Activated CD4-positive, alpha-beta T cell treated with anti-CD3 and anti-CD28 coated beads, Interleukin-2, amount 10 ng/mL, durations not matched to agents 7 days and 5 days (primary cell): ENCODE results near the gene RAD51B. TPM values are rescaled to one million over a fixed set of nuclear protein-coding genes. Genes with fewer than 3 reads are reported as not detected.
"Not testable (repeated sequence)": the region's sequence is repeated elsewhere in the genome, so short reads cannot be mapped to it uniquely, and the experiment has no call there.

Experiments
- CTCF ChIA-PET: fragments of 350-600 bp; sonication (Branson Sonifier 250); formaldehyde crosslinking; loops from one replicate; lab custom pipeline; 2021; ENCODE audit warnings: antibody characterized with exemption; lab: Charles Lee
- POLR2A ChIA-PET: fragments of 350-600 bp; sonication (Branson Sonifier 250); formaldehyde crosslinking; loops from one replicate; lab custom pipeline; 2021; ENCODE audit warnings: antibody characterized with exemption; lab: Charles Lee
- DNase-seq: peaks from one replicate; pipeline ENCODE4 v3.0.0-alpha.2; 2020
- H3K27ac Mint-ChIP-seq: one replicate; pipeline ENCODE4 v1.8.0; 2021; ENCODE audit warnings: mild to moderate bottlenecking, moderate library complexity, mixed read lengths
- H3K27me3 Mint-ChIP-seq: one replicate; pipeline ENCODE4 v1.8.0; 2021; ENCODE audit warnings: mixed read lengths
- H3K36me3 Mint-ChIP-seq: one replicate; pipeline ENCODE4 v1.8.0; 2021; ENCODE audit warnings: low read depth, mixed read lengths
- H3K4me1 Mint-ChIP-seq: one replicate; pipeline ENCODE4 v1.8.0; 2021; ENCODE audit warnings: mixed read lengths
- H3K4me3 Mint-ChIP-seq: one replicate; pipeline ENCODE4 v1.8.0; 2021; ENCODE audit warnings: mild to moderate bottlenecking, moderate library complexity, mixed read lengths
- H3K9me3 Mint-ChIP-seq: one replicate; pipeline ENCODE4 v1.8.0; 2021; ENCODE audit warnings: mixed read lengths
- total RNA-seq, 2 experiments: library from RNA; stranded (reverse); gene quantifications; one replicate each; pipeline ENCODE4 v1.2.3, GENCODE V29; 2021

The RAD51B gene
- total RNA-seq, 2 experiments from 2014 or later: 20.6 to 30.3 TPM

DNA sequence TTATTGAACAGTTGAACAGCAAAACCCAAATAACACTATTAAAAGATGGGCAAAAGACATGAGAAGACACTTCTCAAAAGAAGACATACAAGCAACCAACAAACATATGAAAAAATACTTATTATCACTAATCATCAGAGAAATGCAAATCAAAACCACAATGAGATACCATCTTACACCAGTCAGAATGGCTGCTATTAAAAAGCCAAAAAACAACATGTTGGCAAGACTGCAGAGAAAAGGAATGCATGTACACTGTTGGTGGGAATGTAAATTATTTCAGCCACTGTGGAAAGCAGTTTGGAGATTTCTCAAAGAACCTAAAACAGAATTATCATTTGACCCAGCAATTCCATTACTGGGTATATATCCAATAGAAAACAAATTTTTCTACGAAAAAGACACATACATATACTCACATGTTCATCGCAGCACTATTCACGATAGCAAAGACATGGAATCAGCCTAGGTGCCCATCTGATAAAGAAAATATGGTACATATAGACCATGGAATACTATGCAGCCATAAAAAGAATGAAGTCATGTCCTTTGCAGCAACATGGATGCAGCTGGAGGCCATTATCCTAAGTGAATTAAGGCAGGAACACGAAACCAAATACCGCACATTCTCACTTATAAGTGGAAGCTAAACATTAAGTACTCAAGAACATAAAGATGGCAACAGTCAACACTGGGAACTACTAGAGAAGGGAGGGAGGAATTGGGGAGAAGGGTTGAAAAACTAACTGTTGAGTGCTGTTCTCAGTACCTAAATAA is 367.1 kb downstream of the RAD51B start:
- H3K36me3 Mint-ChIP-seq, DNase-seq, H3K4me3 Mint-ChIP-seq, H3K9me3 Mint-ChIP-seq, H3K27ac Mint-ChIP-seq, POLR2A ChIA-PET, H3K27me3 Mint-ChIP-seq, CTCF ChIA-PET: not testable (repeated sequence)
- H3K4me1 Mint-ChIP-seq: peaks cover 22% of the 10 kb centered on the region

DNA sequence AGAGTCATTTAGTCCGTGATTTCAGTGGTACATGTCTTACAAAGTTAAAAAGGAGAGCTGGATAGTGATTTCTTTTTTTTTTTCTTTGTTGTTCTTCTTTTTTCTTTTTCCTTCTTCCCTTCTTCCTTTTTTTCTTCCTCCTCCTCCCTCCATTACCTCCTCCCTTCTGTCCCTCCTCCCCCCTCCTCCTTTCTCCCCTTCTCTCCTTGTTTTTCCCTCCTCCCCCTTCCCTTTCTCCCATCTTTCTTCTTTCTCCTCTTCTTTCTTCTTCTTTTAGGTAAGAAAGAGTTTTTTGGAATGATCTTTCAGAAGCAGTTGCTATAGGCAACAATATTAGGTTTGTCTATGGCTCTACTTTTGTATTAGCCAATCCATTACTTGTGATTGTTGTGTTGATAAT is 368.6 kb downstream of the RAD51B start:
- DNase-seq: no peak
- Mint-ChIP-seq H3K4me3 (no peak overlapping the region), H3K4me1 (peaks cover 7% of the 10 kb centered on the region), H3K27me3 (no peaks in the 10 kb centered on the region), H3K36me3 (no peaks in the 10 kb centered on the region), H3K27ac (no peak overlapping the region), H3K9me3 (peaks cover 2% of the 10 kb centered on the region)
- CTCF ChIA-PET: no interaction called here
- POLR2A ChIA-PET: no interaction called here

DNA sequence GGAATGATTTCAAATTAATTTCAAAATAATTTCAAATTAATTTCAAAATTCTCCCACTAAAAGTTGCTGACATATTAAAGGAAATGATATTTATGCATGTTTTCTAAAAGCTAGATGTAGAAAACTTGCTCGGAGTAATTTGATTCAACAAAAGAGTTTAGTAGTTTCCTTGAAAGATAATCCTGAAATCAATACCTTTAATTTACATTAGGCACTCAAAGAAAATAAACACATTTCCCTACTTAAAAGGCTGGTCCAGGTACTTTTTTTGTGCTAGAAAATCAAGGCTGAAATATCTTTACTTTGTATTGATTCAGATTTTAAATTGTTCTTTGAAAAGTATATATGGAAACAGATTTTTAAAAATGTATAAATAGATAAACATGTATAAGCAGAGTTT is 370.5 kb downstream of the RAD51B start:
- CTCF ChIA-PET: no interaction called here
- peaks cover 4% of the 10 kb centered on the region for H3K4me1 Mint-ChIP-seq
- H3K9me3 Mint-ChIP-seq: peaks cover 2% of the 10 kb centered on the region
- no peak overlapping the region for H3K4me3 Mint-ChIP-seq
- H3K36me3 Mint-ChIP-seq: no peaks in the 10 kb centered on the region
- H3K27ac Mint-ChIP-seq: no peak overlapping the region
- no peaks in the 10 kb centered on the region for H3K27me3 Mint-ChIP-seq
- DNase-seq: no peak
- POLR2A ChIA-PET: no interaction called here

DNA sequence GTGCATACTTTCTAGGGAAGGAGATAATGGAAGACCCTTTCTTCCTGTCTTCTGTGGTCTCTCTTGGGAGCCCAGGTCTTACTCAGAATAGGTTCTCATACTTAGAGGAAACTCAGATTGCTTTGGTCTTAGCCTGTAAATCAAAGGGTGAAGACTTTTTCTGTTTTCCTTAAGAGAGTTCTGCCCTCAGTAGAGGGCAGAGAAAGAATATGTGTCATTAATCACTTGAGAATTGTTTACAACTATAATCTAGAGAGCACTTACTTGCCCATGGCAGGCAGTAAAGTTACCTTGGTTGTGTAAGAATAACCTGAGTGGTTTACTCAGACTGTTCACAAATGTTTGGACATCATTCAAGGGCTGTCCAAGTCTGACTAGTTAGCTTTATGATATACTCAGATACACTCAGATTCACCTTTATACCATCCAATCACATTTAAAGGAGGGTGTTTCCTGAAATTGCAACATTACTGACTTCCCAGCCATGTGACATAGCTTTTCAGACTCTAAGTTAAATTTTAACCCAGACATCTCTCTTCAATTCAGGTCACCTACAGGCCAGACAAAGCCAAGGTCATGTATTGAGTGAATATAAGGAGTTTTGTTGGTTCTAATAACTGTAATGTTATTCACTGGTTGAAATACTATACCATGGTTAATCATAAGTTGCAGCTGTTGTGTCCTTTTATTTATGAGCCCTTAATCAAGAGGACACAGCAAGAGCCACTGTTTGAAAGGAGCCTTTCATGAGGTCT is 372.2 kb downstream of the RAD51B start:
- Mint-ChIP-seq H3K4me1 (no peaks in the 10 kb centered on the region), H3K27me3 (no peaks in the 10 kb centered on the region), H3K27ac (no peak overlapping the region), H3K36me3 (no peaks in the 10 kb centered on the region), H3K9me3 (no peaks in the 10 kb centered on the region), H3K4me3 (no peak overlapping the region)
- ChIA-PET CTCF (no interaction called here), POLR2A (no interaction called here)
- DNase-seq: no peak

DNA sequence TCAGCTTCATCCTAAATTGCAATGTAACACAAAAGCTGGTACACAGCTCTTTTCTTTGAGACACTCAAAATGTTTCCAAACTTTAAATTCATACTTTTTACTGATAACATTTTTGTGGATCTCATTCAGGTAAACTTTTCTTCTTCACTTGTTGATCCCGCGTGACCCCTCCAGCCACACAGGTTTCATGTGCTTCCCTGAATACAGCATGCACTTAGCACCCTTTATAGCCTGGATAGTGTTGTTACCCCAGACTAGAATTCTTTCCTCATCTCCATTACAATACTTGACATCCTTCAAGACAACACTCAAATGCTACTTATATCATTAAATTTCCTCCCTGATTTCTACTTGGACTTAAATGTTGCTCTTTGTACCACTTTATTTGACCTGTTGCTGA is 373.4 kb downstream of the RAD51B start:
- POLR2A ChIA-PET: no interaction called here
- Mint-ChIP-seq H3K27ac (no peak overlapping the region), H3K27me3 (no peaks in the 10 kb centered on the region), H3K36me3 (no peaks in the 10 kb centered on the region), H3K4me1 (no peaks in the 10 kb centered on the region), H3K9me3 (no peaks in the 10 kb centered on the region), H3K4me3 (no peak overlapping the region)
- no peak for DNase-seq
- CTCF ChIA-PET: no interaction called here

DNA sequence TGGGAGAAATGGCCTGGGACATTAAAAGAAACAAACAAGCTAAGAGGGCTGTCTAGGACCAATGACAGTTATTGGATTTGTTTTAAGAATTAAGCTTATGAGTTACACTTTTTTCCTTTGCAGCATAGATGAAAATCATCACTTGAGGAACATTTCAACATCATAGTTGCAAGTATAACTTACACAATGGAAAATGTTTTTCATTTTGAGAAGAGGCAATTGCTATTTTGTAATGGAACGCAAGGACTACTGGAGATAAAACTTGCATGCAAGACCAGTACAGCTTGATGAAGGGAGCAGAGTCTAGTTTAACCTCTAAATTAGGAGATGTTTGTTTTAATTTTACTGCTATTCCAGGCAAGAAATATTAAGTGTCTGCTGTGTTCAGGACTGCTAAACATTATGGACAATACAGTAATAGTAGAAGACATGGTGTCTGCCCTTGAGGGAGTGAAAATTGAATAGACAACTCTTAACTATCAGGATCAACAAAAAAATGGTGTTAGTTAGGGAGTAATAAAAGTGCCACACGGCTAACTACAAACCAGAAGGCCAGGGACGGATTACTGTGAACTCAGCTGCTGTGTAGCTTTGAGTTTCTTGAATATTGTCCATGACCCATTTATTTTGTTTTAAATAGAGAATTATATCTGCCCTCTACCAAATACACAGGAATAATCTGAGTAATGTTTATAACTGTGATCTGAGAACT is 374.5 kb downstream of the RAD51B start:
- DNase-seq: no peak
- Mint-ChIP-seq H3K9me3 (no peaks in the 10 kb centered on the region), H3K27me3 (no peaks in the 10 kb centered on the region), H3K36me3 (no peaks in the 10 kb centered on the region), H3K27ac (no peak overlapping the region), H3K4me1 (peaks cover 2% of the 10 kb centered on the region), H3K4me3 (no peak overlapping the region)
- POLR2A ChIA-PET: no interaction called here
- CTCF ChIA-PET: interaction anchor here (1.0 kb wide), 1 partner anchor 11 kb away, joined by 3 read pairs; no protein-coding TSS in a partner anchor

DNA sequence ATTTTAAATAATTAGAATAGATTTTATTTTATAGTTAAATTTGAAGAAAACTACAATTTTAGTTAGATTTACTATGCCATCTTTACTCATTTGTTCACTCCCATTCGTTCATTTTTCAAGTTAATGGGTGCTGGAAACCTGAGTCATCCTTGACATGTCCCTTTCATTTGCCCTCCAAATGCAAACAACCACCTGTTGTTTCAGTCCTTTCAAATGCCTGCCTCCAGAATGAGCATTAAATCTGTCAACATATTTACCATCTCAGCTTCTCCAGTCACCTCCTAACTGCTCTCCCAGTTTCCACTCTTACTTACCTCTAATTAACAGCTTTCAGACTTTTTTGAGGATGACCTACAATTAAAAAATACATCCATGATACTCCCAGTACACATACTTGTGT is 375.5 kb downstream of the RAD51B start:
- no peak overlapping the region for H3K27ac Mint-ChIP-seq
- ChIA-PET CTCF (no interaction called here), POLR2A (no interaction called here)
- no peak overlapping the region for H3K4me3 Mint-ChIP-seq
- no peaks in the 10 kb centered on the region for H3K36me3 Mint-ChIP-seq
- H3K4me1 Mint-ChIP-seq: peaks cover 12% of the 10 kb centered on the region
- no peaks in the 10 kb centered on the region for H3K9me3 Mint-ChIP-seq
- no peak for DNase-seq
- no peaks in the 10 kb centered on the region for H3K27me3 Mint-ChIP-seq

DNA sequence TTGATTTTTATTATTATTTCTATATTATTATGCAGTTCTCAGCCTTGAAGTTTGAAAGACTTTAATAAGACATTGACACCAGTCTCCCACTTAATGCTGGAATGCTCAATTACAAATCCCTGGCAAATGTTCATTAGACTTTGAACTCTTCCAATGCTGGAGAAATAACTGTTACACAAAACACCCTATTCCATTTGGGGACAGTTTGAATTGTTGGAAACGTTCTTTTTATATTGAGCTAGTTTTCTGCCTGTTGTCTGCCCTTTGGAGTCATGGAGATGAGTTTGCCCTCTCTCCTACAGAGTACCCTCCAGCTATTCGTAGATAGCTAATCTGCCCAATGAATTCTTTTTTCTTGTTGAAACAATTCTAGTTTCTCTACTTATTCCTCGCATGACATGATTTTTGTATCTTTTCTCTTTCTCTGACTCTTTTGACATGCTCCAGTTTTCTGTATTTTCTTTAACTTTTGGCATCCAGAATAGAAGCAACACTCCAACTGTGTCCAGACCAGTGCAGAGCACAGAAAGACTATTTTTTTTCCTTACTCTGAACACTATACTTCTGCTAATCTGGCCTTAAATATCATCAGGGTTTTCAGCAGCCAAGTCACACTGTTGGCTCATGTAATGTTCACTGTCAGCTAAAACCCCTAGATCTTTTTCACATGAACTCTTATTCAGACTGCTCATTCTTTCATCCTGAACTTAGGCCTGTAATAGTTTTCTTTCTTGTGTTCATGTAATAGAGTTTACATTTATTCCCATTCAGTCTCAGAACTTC is 379.3 kb downstream of the RAD51B start:
- Mint-ChIP-seq H3K27me3 (no peaks in the 10 kb centered on the region), H3K9me3 (no peaks in the 10 kb centered on the region), H3K27ac (no peak overlapping the region), H3K4me1 (peaks cover 12% of the 10 kb centered on the region), H3K36me3 (no peaks in the 10 kb centered on the region), H3K4me3 (no peak overlapping the region)
- no peak for DNase-seq
- CTCF ChIA-PET: no interaction called here
- POLR2A ChIA-PET: no interaction called here

DNA sequence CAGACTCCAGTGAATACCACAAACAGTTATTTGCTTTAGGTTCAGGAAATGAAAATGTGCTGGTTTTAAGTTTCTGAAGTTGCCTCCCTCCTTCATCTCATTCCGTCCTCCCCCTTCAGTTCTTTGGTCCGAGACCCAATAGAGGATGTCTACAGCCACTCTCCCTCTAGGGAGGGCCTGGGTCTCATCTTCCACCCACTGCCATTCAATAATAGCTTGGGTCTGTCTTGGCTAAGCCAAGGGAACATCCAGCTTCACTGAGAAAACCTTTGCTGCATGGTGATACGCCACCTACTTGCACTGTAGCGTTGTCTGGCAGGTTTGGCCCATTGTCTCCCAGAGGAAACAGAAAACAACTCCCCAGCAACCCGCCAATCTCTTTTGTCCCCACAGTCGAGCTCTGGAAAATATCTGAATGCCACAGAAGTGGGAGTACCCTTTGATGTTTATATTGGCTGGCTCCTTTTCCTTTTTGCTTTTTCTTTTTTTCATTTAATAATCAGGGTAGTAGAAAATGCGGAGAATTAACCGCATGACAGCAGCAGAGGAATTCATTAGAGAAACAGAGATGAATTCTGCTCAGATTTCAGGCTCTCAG is 380.1 kb downstream of the RAD51B start:
- Mint-ChIP-seq H3K4me3 (no peak overlapping the region), H3K27ac (no peak overlapping the region), H3K36me3 (no peaks in the 10 kb centered on the region), H3K27me3 (no peaks in the 10 kb centered on the region), H3K4me1 (peaks cover 12% of the 10 kb centered on the region), H3K9me3 (no peaks in the 10 kb centered on the region)
- ChIA-PET CTCF (no interaction called here), POLR2A (no interaction called here)
- DNase-seq: no peak

DNA sequence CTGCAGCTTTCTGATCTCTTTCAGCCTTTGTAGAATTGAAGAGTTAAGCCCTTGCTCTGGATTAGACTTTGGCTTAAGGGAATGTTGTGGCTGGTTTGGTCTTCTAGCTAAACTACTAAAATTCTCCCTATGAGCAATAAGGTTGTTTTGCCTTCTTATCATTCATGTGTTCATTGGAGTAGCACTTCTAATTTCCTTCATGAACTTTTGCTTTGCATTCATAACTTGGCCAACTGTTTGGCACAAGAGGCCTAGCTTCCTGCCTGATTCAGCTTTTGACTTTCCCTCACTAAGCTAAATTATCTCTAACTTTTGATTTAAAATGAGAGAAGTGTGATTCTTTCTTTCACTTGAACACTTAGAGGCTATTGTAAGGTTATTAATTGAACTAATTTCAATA is 384.3 kb downstream of the RAD51B start:
- ChIA-PET POLR2A (no interaction called here), CTCF (interaction anchor here (1.1 kb wide), 1 partner anchor 12 kb away, joined by 4 read pairs; no protein-coding TSS in a partner anchor)
- DNase-seq: no peak
- H3K27ac Mint-ChIP-seq: no peak overlapping the region
- no peaks in the 10 kb centered on the region for H3K9me3 Mint-ChIP-seq
- H3K4me3 Mint-ChIP-seq: no peak overlapping the region
- peaks cover 20% of the 10 kb centered on the region for H3K4me1 Mint-ChIP-seq
- no peaks in the 10 kb centered on the region for H3K36me3 Mint-ChIP-seq
- H3K27me3 Mint-ChIP-seq: no peaks in the 10 kb centered on the region

DNA sequence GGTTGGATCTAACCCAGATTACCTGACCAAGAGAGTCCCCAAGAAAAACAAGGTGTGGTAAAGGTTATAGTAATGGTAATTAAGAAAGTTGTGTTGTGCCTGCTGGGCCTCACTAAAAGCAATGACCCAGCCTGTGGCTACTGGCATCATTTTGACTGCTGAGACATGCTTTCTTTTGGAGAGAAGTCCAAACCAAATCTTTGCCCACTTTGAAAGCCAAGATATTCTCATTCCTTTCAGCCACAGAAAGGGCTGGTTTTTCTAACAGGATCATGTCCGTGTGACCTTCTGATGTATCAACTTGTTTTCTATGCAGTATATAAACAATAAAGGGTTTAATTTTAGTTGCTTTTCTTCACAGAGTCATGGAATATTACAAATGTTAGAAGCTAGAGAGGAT is 388.6 kb downstream of the RAD51B start:
- POLR2A ChIA-PET: no interaction called here
- CTCF ChIA-PET: no interaction called here
- no peak overlapping the region for H3K27ac Mint-ChIP-seq
- no peaks in the 10 kb centered on the region for H3K36me3 Mint-ChIP-seq
- no peaks in the 10 kb centered on the region for H3K27me3 Mint-ChIP-seq
- H3K4me3 Mint-ChIP-seq: no peak overlapping the region
- no peaks in the 10 kb centered on the region for H3K9me3 Mint-ChIP-seq
- no peak for DNase-seq
- H3K4me1 Mint-ChIP-seq: peaks cover 34% of the 10 kb centered on the region

DNA sequence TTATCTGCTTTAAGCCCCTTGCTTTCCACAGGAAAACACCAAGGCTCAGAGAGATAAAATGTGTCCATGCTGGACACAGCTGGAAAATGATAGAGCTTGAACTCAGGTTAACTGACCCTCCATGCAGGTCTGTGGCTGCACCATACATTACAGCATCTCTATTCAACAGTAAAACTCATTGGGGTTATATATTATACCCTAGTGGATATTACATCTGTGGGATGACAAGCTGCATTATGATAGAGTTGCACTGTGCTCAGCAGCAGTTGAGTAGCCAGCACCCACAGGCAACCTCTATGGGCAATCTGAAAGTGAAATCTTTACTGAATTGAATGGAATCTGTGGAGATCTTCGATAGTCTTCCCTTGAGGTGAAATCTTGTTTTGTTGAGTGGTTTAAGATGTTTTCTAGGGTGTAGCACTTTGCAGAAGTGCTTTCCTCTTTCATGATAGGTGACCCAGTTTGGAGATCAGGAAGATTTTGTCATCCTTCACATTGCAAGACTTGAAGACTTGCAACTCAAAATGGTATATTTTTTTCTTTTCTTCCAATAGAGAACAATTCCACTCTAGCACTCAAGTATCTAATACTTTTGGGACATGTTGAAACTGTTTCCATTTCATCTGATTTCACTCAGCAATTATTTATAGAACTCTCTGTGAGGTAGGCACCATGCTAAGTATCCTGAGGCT is 389.2 kb downstream of the RAD51B start:
- peak; percentile 10 for DNase-seq
- POLR2A ChIA-PET: no interaction called here
- Mint-ChIP-seq H3K27me3 (no peaks in the 10 kb centered on the region), H3K4me3 (no peak overlapping the region), H3K4me1 (peaks cover 34% of the 10 kb centered on the region), H3K27ac (peak overlapping the region; percentile 12), H3K9me3 (no peaks in the 10 kb centered on the region), H3K36me3 (no peaks in the 10 kb centered on the region)
- CTCF ChIA-PET: no interaction called here
